Choroid plexus epithelial cell (primary cell): ENCODE measurements around the gene CYP46A1.

Source experiments
- DNase-seq: peaks from one replicate; pipeline ENCODE4 v3.0.0-alpha.2; 2010; ENCODE audit warnings: low read depth
- H3K4me3 ChIP-seq: 2 replicates; pipeline ENCODE4 v1.5.1; 2011; ENCODE audit warnings: low read depth, mild to moderate bottlenecking, control low read depth, low read length, moderate library complexity
- CTCF ChIP-seq: conservative IDR thresholded peaks from 2 replicates; pipeline ENCODE4 v1.5.1; 2011; ENCODE audit warnings: low read depth, mild to moderate bottlenecking, control low read depth, inconsistent platforms, low read length, moderate library complexity

Gene CYP46A1

GRCh38 chr14:99682809-99683618 is 1.1 kb upstream of the CYP46A1 start:
- peak; percentile 85 for TF ChIP-seq CTCF
- H3K4me3 ChIP-seq: peak overlapping the region; percentile 78
- peak; percentile 74 for DNase-seq

GRCh38 chr14:99684410-99684934 is 374 bp downstream of the CYP46A1 start:
- no peak for TF ChIP-seq CTCF
- DNase-seq: no peak
- peak overlapping the region; percentile 56 for H3K4me3 ChIP-seq

DNA sequence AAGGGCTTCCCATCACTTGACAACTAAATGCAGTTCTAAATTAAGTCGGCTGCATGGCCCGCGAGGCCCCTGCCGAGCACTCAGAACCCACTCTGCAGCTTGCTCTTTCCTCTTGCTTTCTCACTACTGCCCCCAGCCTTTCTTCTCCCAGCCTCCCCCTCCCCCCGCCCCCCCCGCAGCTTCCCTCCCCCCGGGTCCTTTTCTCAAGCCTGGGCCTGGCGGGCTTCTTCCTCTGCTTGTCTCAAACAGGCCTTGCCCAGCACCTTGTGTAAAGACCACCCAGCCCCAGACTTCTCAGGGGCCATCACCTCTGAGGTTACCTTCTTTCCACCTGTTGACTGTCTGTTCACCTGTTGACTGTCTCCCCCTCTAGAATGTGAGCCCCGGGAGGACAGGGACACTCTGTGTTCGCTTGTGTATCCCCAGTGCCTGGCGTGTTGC is 1.1 kb downstream of the CYP46A1 start:
- no peak for DNase-seq
- TF ChIP-seq CTCF: no peak
- no peak overlapping the region for H3K4me3 ChIP-seq

- TF ChIP-seq CTCF: no peak
- no peak overlapping the region for H3K4me3 ChIP-seq
- DNase-seq: no peak
Measured at GRCh38 chr14:99685596-99685995, 1.5 kb downstream of the CYP46A1 start.

DNA sequence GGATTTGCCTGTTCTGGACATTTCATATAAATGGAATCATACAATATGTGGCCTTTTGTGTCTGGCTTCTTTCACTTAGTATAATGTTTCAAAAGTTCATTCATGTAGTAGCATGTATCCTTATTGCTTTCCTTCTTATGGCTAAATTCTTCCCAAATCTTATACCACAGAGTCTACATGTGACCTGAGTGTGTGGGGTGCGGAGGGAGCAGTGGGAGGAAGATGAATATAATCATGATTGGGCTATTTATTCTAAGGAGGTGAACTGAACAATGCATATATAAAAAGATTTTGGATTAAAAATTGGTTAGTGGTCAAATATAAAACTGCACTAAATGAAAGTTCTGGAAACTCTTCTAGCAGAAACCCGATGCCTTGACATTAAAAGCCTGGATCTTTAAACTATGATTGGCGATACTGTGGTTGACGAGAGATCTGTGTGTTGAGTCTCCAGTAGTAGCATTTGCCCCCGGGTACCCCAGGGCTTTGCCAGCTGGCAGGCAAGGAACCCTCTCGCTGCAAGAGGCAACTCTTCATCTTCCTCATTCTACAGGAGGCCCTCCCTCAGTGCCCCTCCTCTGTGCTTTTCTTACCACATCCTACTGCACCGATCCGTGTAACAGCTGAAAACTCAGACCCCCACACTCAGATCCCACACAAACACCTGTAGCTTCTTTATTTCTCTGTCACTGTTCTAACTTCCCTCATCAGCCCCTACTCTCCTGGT is 2.6 kb downstream of the CYP46A1 start:
- H3K4me3 ChIP-seq: no peak overlapping the region
- TF ChIP-seq CTCF: no peak
- no peak for DNase-seq

- no peak for DNase-seq
- peak; percentile 68 for TF ChIP-seq CTCF
- no peak overlapping the region for H3K4me3 ChIP-seq
Measured at GRCh38 chr14:99687284-99688209, 3.4 kb downstream of the CYP46A1 start.
